Ovary (tissue), 10 donors: ENCODE measurements around the gene MAG. TPM values are rescaled to one million over a fixed set of nuclear protein-coding genes. Genes with fewer than 3 reads are reported as not detected.

ENCODE experiments used
- DNase-seq, 5 donors: peaks; one replicate each; pipeline ENCODE4 v3.0.0-alpha.2; 2019 to 2020
- H3K27ac ChIP-seq, 2 donors: fragments of 200-600 bp; one replicate each; pipeline versions ENCODE4 v1.5.1 to v1.8.0; 2019 to 2022
- H3K27me3 ChIP-seq: fragments of 200-600 bp; one replicate; pipeline ENCODE4 v1.8.0; 2022
- H3K36me3 ChIP-seq: fragments of 200-600 bp; sonication (generic); one replicate; pipeline ENCODE4 v1.5.1; 2019
- H3K4me1 ChIP-seq: one replicate; pipeline ENCODE4 v1.8.1; 2013; ENCODE audit warnings: mild to moderate bottlenecking, moderate library complexity; ENCODE audit not compliant: insufficient read depth
- H3K4me3 ChIP-seq: fragments of 200-600 bp; sonication (generic); one replicate; pipeline ENCODE4 v1.5.1; 2017
- H3K9me3 ChIP-seq, 2 donors: fragments of 200-600 bp in 1 of 2; sonication (generic) in 1 of 2; one replicate each; pipeline versions ENCODE4 v1.5.1 to v1.8.1; 2013 to 2019; ENCODE audit warnings: mild to moderate bottlenecking in 1 of 2, moderate library complexity in 1 of 2
- CTCF ChIP-seq, 3 donors: fragments of 450-650 bp in 2 of 3; fragments of 200-600 bp in 1 of 3; IDR thresholded peaks; one replicate each; pipeline versions ENCODE4 v1.5.1 to v1.8.0; 2016 to 2022; ENCODE audit warnings: antibody characterized with exemption in 3 of 3, mild to moderate bottlenecking in 1 of 3
- EP300 ChIP-seq: sonication (generic); formaldehyde crosslinking; IDR thresholded peaks from one replicate; pipeline ENCODE4 v1.6.1; 2017; ENCODE audit warnings: antibody characterized with exemption
- POLR2A ChIP-seq: fragments of 450-650 bp; IDR thresholded peaks from one replicate; pipeline ENCODE4 v1.6.1; 2017; ENCODE audit warnings: antibody characterized with exemption, mild to moderate bottlenecking, moderate library complexity
- WGBS, 3 donors: extraction: QIAGEN DNeasy Blood & Tissue Kit in 1 of 3; methylation state at CpG; one replicate each; pipeline versions ENCODE4 v1.1.5 to v1.1.7; 2013 to 2017; 5-methylcytosine and 5-hydroxymethylcytosine counted together
- intact Hi-C, 4 donors: fragments of 100-400 bp; cut with DNase I; formaldehyde crosslinking; loops; one replicate each; pipeline versions ENCODE4 v1.11.0 to v1.15.1; 2022 to 2023
- long read RNA-seq, 3 donors: library from polyadenylated mRNA in 2 of 3; unstranded in 2 of 3; transcript quantifications; one replicate each; pipeline ENCODE4 v2.0.0 and lab custom pipeline, GENCODE V29; 2021 to 2026
- polyA plus RNA-seq, 2 donors: library from polyadenylated mRNA; stranded (reverse); fragments of 200-250 nt in 1 of 2; fragments of 350-450 nt in 1 of 2; fragmentation: Illumina TruSeq in 1 of 2; extraction: RNeasy Lipid Tissue Mini Kit (QIAGEN cat#74804) in 1 of 2; gene quantifications; one replicate each; pipeline ENCODE4 v1.2.3, GENCODE V29; 2013 to 2014
- total RNA-seq, 7 donors: library from RNA; depleted of rRNA in 2 of 7; stranded (reverse); fragments of >200 nt in 2 of 7; fragmentation: NEBNext Ultra II Directional in 3 of 7; extraction: Animal tissue kit (Norgen Biotek cat#: 25700) in 3 of 7; gene quantifications; one replicate each; pipeline versions ENCODE4 v1.1.0 to v1.2.4, GENCODE V29; 2016 to 2023
- donor health status: DM: no; HTN: no; CAD: no; lungs with moderate emphysema.
- donor health status: DM: no; HTN: no; CAD: no.
- donor health status: Bipolar disorder and iron deficiency.
- donor health status: DM: yes; HTN: yes; CAD: no.
- donor health status: DM: no; HTN: no; CAD: no.
- donor health status: DM: yes; HTN: yes; CAD: no.

Gene MAG
- total RNA-seq, result 100 to 1,000 TPM in 3 of 7 donors, 10 to 100 TPM in 4; 58.0 to 146 (median 94.2) TPM
- 100 to 1,000 TPM in 1 of 2 donors, 1 to 10 TPM in 1; 1.1 to 106 TPM for polyA plus RNA-seq
- long read RNA-seq, donor 1, partial matches to known transcripts, result 106 of 204 reads
- long read RNA-seq, donor 1, other reads (novel, unspliced or antisense), result 98 of 204 reads
- long read RNA-seq, donor 2, partial matches to known transcripts, result 21 of 22 reads
- long read RNA-seq, donor 2, other reads (novel, unspliced or antisense), result 0 of 22 reads
- long read RNA-seq, donor 3, partial matches to known transcripts, result 33 of 41 reads
- long read RNA-seq, donor 3, other reads (novel, unspliced or antisense), result 8 of 41 reads

DNA sequence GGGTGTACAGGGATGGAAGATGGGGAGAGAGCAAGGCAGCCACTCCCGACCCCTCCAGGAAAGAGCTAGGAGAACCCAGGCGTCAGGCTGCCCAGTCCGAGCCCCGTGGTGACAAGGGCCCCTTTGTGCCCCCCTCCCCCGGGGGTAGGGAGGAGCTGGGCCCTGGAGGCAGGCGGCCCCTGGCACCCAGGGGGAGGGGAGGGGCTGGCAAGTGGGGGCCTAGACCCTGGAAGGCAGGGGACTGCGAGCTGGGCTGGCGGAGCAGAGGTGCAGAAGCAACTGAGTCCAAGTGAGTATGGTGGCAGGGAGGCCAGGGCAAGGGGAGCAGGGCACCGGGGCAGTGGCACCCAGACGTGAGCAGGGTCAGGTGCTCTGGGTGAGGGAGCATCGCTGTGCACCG, at the start of gene MAG:
Gene MAG (plus strand): TSS at position 246 of the 400 bp plus-strand sequence. CDS start 3,248 bp downstream, outside the sequence.
- intact Hi-C loops, result no loop called here
- H3K4me3 ChIP-seq, result no peak within 1 kb of the TSS
- no peaks in the 10 kb centered on the region for H3K9me3 ChIP-seq
- no peaks in the 10 kb centered on the region for H3K27me3 ChIP-seq
- no peak for DNase-seq
- 78 to 84% (median 84%) methylated on average over 8 to 12 of the region's 12 CpGs for WGBS, 3 donors
- no peak within 1 kb of the TSS for H3K27ac ChIP-seq
- no peak for TF ChIP-seq EP300
- no peak for TF ChIP-seq POLR2A
- no peaks in the 10 kb centered on the region for H3K4me1 ChIP-seq
- no peaks in the 10 kb centered on the region for H3K36me3 ChIP-seq

DNA sequence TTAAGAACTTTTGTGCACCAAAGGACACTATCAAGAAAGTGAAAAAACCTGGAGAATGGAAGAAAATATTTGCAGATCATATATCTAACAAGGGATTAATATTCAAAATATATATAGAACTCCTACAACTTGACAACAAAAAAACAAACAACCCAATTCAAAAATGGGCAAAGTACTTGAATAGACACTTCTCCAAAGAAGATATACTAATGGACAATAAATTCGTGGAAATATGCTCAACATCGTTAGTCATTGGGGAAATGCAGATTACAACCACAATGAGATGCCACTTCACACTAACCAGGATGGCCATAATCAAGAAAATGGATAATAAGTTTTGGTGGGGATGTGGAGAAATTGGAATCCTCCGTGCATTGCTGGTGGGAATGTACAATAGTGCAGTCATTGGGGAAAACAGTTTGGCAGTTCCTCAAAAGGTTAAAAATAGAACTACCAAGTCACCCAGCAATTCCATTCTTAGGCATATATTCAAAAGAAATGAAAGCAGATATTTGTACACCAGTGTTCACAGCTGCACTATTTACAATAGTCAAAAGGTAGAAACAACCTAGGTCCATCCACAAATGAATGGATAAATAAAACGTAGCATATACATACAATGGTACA, 45.4 kb upstream of the MAG start:
- H3K27ac ChIP-seq, result no peak overlapping the region
- no peak for DNase-seq
- H3K4me3 ChIP-seq, result no peak overlapping the region
- 76 to 79% (median 78%) methylated on average over 4 of the region's 4 CpGs for whole genome bisulfite sequencing, 3 donors
- TF ChIP-seq POLR2A (no peak), EP300 (no peak), CTCF (IDR thresholded peaks at IDR 0.05) (no peak)
- peaks cover 2% of the 10 kb centered on the region for H3K4me1 ChIP-seq
- no peaks in the 10 kb centered on the region for H3K36me3 ChIP-seq
- intact Hi-C loops, result no loop called here
- H3K9me3 ChIP-seq, result peaks cover 0 to 2% of the 10 kb centered on the region in 2 donors
- no peaks in the 10 kb centered on the region for H3K27me3 ChIP-seq

- peak in 4 of 5 donors; percentile 27 to 50 (median 36) for DNase-seq
- intact Hi-C loops, result no loop called here
- peaks cover 0 to 2% of the 10 kb centered on the region in 2 donors for H3K9me3 ChIP-seq
- no peak overlapping the region for H3K27ac ChIP-seq
- H3K4me1 ChIP-seq, result peaks cover 2% of the 10 kb centered on the region
- no peak for TF ChIP-seq EP300
- TF ChIP-seq POLR2A, result no peak
- TF ChIP-seq CTCF (IDR thresholded peaks at IDR 0.05), result no peak
- peak overlapping the region; percentile 41 for H3K4me3 ChIP-seq
- 1 to 2% (median 1%) methylated on average over 42 of the region's 42 CpGs for WGBS, 3 donors
- H3K36me3 ChIP-seq, result no peaks in the 10 kb centered on the region
- H3K27me3 ChIP-seq, result no peaks in the 10 kb centered on the region
These were observed 44.2 kb upstream of the MAG start for GRCh38 chr19:35247526-35248309.

DNA sequence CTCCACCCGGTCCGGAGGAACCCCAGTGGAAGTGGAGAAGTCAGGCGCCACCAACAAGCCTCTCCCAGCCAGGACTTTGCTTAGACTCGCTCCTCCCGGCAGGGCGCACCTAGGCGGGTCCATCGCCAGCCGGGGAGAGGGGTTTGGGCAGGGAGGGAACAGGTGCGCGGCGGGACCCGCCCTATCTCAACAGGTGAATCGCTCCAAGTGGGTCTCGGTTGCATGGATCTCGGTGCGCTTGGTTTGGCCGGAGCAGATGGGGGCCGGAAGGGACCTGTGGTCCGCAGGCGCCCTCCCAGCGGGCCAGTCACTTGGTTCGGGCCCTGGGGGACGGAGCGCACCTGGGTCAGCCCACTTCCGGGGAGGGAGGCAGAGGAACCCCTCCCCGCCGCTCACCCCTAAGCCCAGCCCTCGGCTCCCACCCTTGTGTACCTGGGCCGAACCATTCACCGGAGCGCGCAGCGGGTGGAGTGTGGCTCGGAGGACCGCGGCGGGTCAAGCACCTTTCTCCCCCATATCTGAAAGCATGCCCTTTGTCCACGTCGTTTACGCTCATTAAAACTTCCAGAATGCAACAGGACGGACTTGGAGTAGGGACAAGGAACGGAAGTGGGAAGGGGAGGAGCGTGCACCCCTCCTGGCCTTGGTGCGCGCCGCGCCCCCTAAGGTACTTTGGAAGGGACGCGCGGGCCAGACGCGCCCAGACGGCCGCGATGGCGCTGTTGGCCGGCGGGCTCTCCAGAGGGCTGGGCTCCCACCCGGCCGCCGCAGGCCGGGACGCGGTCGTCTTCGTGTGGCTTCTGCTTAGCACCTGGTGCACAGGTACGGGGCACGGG, 43.4 kb upstream of the MAG start, which contains the start of gene LSR:
Gene LSR (plus strand): TSS at position 693 of the 836 bp plus-strand sequence. CDS start 21 bp downstream, at position 714.
- TF ChIP-seq POLR2A, result no peak
- no peak for TF ChIP-seq CTCF (IDR thresholded peaks at IDR 0.05)
- no peak for TF ChIP-seq EP300
- WGBS, 3 donors, result 0 to 1% (median 1%) methylated on average over 62 to 69 of the region's 69 CpGs
- Histone ChIP-seq H3K36me3 (no peaks in the 10 kb centered on the region), H3K27me3 (no peaks in the 10 kb centered on the region), H3K9me3 (peaks cover 0 to 2% of the 10 kb centered on the region in 2 donors), H3K27ac (no peak within 1 kb of the TSS), H3K4me3 (peak within 1 kb of the TSS; percentile 41), H3K4me1 (peaks cover 2% of the 10 kb centered on the region)
- peak in 4 of 5 donors; percentile 28 to 46 (median 42) for DNase-seq
- intact Hi-C loops, result no loop called here
